Adrenal gland (tissue), 12 donors: Measurements from ENCODE around the gene RHEBL1. TPM values are rescaled to one million over a fixed set of nuclear protein-coding genes. Genes with fewer than 3 reads are reported as not detected.

Experiments used
- DNase-seq, 7 donors: peaks; one replicate each; pipeline ENCODE4 v3.0.0-alpha.2; 2019 to 2020
- H3K27ac ChIP-seq, 5 donors: fragments of 200-600 bp; sonication (generic) in 4 of 5; 1 replicate in 3 of 5; 2 replicates in 2 of 5; pipeline versions ENCODE4 v1.5.1 to v1.8.0; 2016 to 2020; ENCODE audit warnings: mild to moderate bottlenecking in 1 of 5
- H3K27me3 ChIP-seq: fragments of 200-600 bp; 2 replicates; pipeline ENCODE4 v1.8.0; 2021
- H3K36me3 ChIP-seq, 2 donors: fragments of 200-600 bp; replicated peaks in 1 of 2; 1 replicate in 1 of 2; 2 replicates in 1 of 2; pipeline versions ENCODE4 v1.5.1 to v1.8.0; 2018 to 2022
- H3K4me1 ChIP-seq, 2 donors: fragments of 200-600 bp; replicated peaks in 1 of 2; 1 replicate in 1 of 2; 2 replicates in 1 of 2; pipeline versions ENCODE4 v1.5.1 to v1.8.0; 2018 to 2021
- H3K4me3 ChIP-seq, 4 donors: fragments of 200-600 bp; sonication (generic) in 3 of 4; one replicate each; pipeline ENCODE4 v1.5.1; 2016 to 2018
- H3K9me3 ChIP-seq, 3 donors: fragments of 200-600 bp; sonication (generic) in 1 of 3; replicated peaks in 1 of 3; 1 replicate in 2 of 3; 2 replicates in 1 of 3; pipeline versions ENCODE4 v1.5.1 to v1.8.0; 2016 to 2021
- CTCF ChIP-seq, 6 experiments: fragments of 450-650 bp in 4 of 6; fragments of 200-600 bp in 2 of 6; sonication (generic) in 1 of 6; IDR thresholded peaks; 1 replicate in 5 of 6; 2 replicates in 1 of 6; pipeline versions ENCODE4 v1.5.1 to v1.8.0; 2016 to 2021; ENCODE audit warnings: antibody characterized with exemption in 6 of 6, mild to moderate bottlenecking in 2 of 6, moderate library complexity in 1 of 6
- POLR2A ChIP-seq, 2 donors: fragments of 450-650 bp; IDR thresholded peaks; one replicate each; pipeline ENCODE4 v1.6.1; 2017; ENCODE audit warnings: antibody characterized with exemption in 2 of 2, mild to moderate bottlenecking in 2 of 2, moderate library complexity in 1 of 2
- WGBS, 4 donors: extraction: QIAGEN DNeasy Blood & Tissue Kit in 2 of 4; methylation state at CpG; one replicate each; pipeline versions ENCODE4 v1.1.5 to v1.1.7; 2013 to 2017; 5-methylcytosine and 5-hydroxymethylcytosine counted together
- intact Hi-C, 2 donors: fragments of 100-400 bp; cut with DNase I; formaldehyde crosslinking; loops; one replicate each; pipeline versions ENCODE4 v1.14.1 to v1.15.0; 2022 to 2023
- polyA plus RNA-seq, 3 donors: library from polyadenylated mRNA; stranded (reverse); fragments of 200-250 nt in 2 of 3; fragments of 350-450 nt in 1 of 3; fragmentation: Illumina TruSeq in 1 of 3; extraction: RNeasy Lipid Tissue Mini Kit (QIAGEN cat#74804) in 1 of 3; gene quantifications; one replicate each; pipeline ENCODE4 v1.2.3, GENCODE V29; 2013 to 2014
- total RNA-seq, 9 donors: library from RNA; depleted of rRNA in 4 of 9; stranded (reverse); fragments of >200 nt in 4 of 9; fragments of 120-200 nt in 1 of 9; fragmentation: NEBNext Ultra II Directional in 1 of 9; extraction: Animal tissue kit (Norgen Biotek cat#: 25700) in 1 of 9; gene quantifications; one replicate each; pipeline versions ENCODE4 v1.1.0 to v1.2.4, GENCODE V29; 2013 to 2023
- donor health status: healthy with polysubstance abuse.
- donor health status: Bipolar disorder and iron deficiency.
- donor health status: DM: yes; HTN: yes; CAD: no.
- donor health status: DM: no; HTN: no; CAD: no.
- donor health status: DM: no; HTN: no; CAD: no.
- donor health status: DM: yes; HTN: yes; CAD: no.

Gene RHEBL1
- total and polyA plus RNA-seq, 12 donors, result 0.26 to 1.8 (median 0.34) TPM; not detected in 4

- WGBS, 4 donors, result 92 to 98% (median 95%) methylated on average over 3 of the region's 3 CpGs
- intact Hi-C loops, result no loop called here
- H3K4me3 ChIP-seq, result no peak overlapping the region
- no peaks in the 10 kb centered on the region for H3K9me3 ChIP-seq
- H3K4me1 ChIP-seq, result peaks cover 0 to 7% of the 10 kb centered on the region in 2 donors
- no peak for TF ChIP-seq CTCF (IDR thresholded peaks at IDR 0.05)
- TF ChIP-seq POLR2A (IDR thresholded peaks at IDR 0.05), result no peak
- no peaks in the 10 kb centered on the region for H3K27me3 ChIP-seq
- no peak for DNase-seq
- no peak overlapping the region for H3K27ac ChIP-seq
- H3K36me3 ChIP-seq, result no peaks in the 10 kb centered on the region
These were observed 14.7 kb upstream of the RHEBL1 start for GRCh38 chr12:49084438-49084837.

DNA sequence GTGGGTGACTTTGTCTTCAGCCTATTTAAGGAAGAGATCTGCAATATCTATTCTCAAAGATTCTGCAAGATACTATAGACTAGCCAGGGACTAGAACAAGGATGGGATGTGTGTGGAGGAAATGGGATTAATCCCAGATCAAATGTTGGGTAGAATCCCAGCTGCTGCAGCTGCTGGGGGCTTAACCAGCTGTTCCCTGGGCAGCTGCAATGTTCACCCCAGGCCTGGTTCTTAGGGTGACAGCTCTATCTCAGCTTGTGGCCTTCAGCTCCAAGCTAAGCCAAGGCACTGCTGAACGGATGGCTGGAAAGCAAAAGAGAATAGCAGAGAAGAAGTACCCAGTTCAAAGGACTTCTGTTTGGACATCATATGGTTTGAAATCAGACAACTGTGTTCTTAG is 10.0 kb upstream of the RHEBL1 start:
- DNase-seq, result no peak
- WGBS, 4 donors, result 63 to 77% (median 65%) methylated on average over 1 of the region's 1 CpG
- TF ChIP-seq POLR2A (IDR thresholded peaks at IDR 0.05) (no peak), CTCF (IDR thresholded peaks at IDR 0.05) (no peak)
- H3K27me3 ChIP-seq, result no peaks in the 10 kb centered on the region
- H3K27ac ChIP-seq, result no peak overlapping the region
- intact Hi-C loops, result no loop called here
- no peaks in the 10 kb centered on the region for H3K9me3 ChIP-seq
- no peaks in the 10 kb centered on the region for H3K36me3 ChIP-seq
- H3K4me3 ChIP-seq, result no peak overlapping the region
- H3K4me1 ChIP-seq, result no peaks in the 10 kb centered on the region

DNA sequence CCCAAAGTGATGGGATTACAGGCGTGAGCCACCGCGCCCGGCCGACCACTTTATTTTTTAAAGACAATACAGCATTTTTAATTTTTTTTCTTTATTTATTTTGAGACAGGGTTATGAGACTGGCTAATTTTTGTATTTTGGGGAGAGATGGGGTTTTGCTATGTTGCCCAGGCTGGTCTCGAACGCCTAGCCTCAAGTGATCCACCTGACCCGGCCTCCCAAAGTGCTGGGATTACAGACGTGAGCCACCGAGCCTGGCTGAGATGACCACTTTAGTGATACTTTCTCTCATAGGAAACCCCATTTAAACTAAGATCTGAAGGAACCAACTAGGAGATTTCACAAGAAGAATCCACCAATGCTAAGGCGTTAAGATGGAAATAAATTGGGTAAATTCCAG is 1.2 kb upstream of the RHEBL1 start:
- intact Hi-C loops, result no loop called here
- H3K36me3 ChIP-seq, result no peaks in the 10 kb centered on the region
- H3K4me3 ChIP-seq, result no peak overlapping the region
- no peaks in the 10 kb centered on the region for H3K27me3 ChIP-seq
- H3K4me1 ChIP-seq, result peaks cover 0 to 10% of the 10 kb centered on the region in 2 donors
- no peak for DNase-seq
- H3K9me3 ChIP-seq, result no peaks in the 10 kb centered on the region
- TF ChIP-seq POLR2A (IDR thresholded peaks at IDR 0.05), result no peak
- TF ChIP-seq CTCF (IDR thresholded peaks at IDR 0.05), result no peak
- H3K27ac ChIP-seq, result no peak overlapping the region
- WGBS, 4 donors, result 86 to 98% (median 92%) methylated on average over 11 of the region's 11 CpGs

DNA sequence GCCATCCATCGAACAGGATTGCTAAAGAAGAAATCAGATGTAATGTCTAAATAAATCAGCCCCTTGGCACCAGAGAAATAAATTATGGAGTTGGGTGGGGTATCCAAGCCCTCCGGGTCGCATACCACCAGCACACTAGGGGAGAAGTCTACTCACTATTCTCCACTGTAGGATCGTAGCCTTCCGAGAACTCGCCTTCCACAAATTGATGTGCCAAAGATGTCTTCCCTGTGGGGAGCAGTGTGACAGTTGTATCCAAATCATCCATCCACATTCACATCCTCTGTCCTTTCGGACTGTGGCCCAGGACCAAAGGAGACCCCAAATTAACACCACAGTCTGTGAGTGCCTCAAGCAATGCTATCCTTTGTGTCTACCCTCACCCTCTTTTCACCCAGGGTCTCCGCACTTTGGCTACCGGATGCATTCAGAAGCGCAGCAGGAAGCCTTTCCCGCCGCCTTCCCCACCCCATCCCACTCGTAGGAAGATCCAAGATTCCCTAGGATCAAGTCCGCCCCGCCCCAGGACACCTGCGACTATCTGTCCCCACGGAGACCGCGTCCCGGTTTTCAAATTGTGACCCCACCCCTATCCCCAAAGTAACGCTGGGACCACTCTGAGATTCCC is 786 bp downstream of the RHEBL1 start:
- peak overlapping the region in 3 of 4 donors; percentile 57 to 85 (median 81) for H3K4me3 ChIP-seq
- peaks cover 0 to 10% of the 10 kb centered on the region in 2 donors for H3K4me1 ChIP-seq
- H3K36me3 ChIP-seq, result no peaks in the 10 kb centered on the region
- no peak for TF ChIP-seq POLR2A (IDR thresholded peaks at IDR 0.05)
- no peak for TF ChIP-seq CTCF (IDR thresholded peaks at IDR 0.05)
- H3K27ac ChIP-seq, result peak overlapping the region in 2 of 5 donors; percentile 75 to 88
- no peaks in the 10 kb centered on the region for H3K27me3 ChIP-seq
- WGBS, 4 donors, result 15 to 23% (median 16%) methylated on average over 19 to 21 of the region's 21 CpGs
- no peaks in the 10 kb centered on the region for H3K9me3 ChIP-seq
- no peak for DNase-seq
- intact Hi-C loops, result loop anchor here (10.0 kb wide), 1 partner anchor 56 kb away; no protein-coding TSS in a partner anchor
